ENCODE measurements around the gene SPATA31D3.

Gene SPATA31D3

GRCh38 chr9:81993656-81994055, 50.4 kb downstream of the SPATA31D3 start:
- TF ChIP-seq RARB (CRISPR knock-in tag; IDR thresholded peaks at IDR 0.05), result no peak
- no peak for TF ChIP-seq ZFP3 (CRISPR knock-in tag; IDR thresholded peaks at IDR 0.05)
- TF ChIP-seq TSHZ2 (CRISPR knock-in tag; IDR thresholded peaks at IDR 0.05), result no peak
- TF ChIP-seq ZC3H10 (CRISPR knock-in tag; IDR thresholded peaks at IDR 0.05), result no peak
- no peak for TF ChIP-seq TOX (CRISPR knock-in tag; IDR thresholded peaks at IDR 0.05; ENCODE audit: borderline replicate concordance)
- TF ChIP-seq ZFP30 (CRISPR knock-in tag; IDR thresholded peaks at IDR 0.05), result no peak
- no peak for TF ChIP-seq POU6F1 (CRISPR knock-in tag; IDR thresholded peaks at IDR 0.05; ENCODE audit: borderline replicate concordance, low read depth)
- no peak for TF ChIP-seq BACH2 (CRISPR knock-in tag; IDR thresholded peaks at IDR 0.05; ENCODE audit: borderline replicate concordance)
- TF ChIP-seq ESRRG (CRISPR knock-in tag; IDR thresholded peaks at IDR 0.05), result no peak
- no peak for TF ChIP-seq CSDC2 (CRISPR knock-in tag; IDR thresholded peaks at IDR 0.05)
- no peak for TF ChIP-seq ZNF565 (CRISPR knock-in tag; conservative IDR thresholded peaks at IDR 0.05; ENCODE audit: low read depth)
- no peak for ATAC-seq

Data from SK-N-SH treated with all-trans-retinoic acid at 6 μM for 48 hours (cell line).